ENCODE data around the gene IL17RE.

The IL17RE gene

DNA sequence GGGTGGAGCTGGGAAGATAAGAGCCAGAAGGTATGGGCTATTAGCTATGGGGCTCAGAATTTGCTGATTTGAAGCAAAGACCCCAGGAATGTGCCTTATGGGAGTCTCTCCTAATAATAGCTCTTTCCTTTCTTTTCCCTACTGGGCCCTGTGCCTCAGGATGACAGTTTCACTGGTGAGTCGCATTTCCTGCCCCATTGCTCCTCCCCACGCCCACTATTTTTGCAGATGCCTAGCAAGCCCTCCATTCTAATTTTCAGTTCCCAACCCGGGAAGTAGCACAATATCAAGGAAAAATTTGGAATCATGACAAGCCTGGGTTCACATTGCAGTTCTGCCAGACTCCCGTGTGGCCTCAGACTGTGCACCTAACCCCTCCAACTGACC, 583 bp downstream of the IL17RE start:
- DNase-seq (ENCODE audit: low read depth in 1 of 2, low spot score in 1 of 2), result no peak

- no peak for DNase-seq (ENCODE audit: low read depth in 1 of 2, low spot score in 1 of 2)
Observed at GRCh38 chr3:9903904-9904303, 1.3 kb downstream of the IL17RE start.

GRCh38 chr3:9906480-9906879, 3.8 kb downstream of the IL17RE start:
- DNase-seq (ENCODE audit: low read depth in 1 of 2, low spot score in 1 of 2), result no peak

DNA sequence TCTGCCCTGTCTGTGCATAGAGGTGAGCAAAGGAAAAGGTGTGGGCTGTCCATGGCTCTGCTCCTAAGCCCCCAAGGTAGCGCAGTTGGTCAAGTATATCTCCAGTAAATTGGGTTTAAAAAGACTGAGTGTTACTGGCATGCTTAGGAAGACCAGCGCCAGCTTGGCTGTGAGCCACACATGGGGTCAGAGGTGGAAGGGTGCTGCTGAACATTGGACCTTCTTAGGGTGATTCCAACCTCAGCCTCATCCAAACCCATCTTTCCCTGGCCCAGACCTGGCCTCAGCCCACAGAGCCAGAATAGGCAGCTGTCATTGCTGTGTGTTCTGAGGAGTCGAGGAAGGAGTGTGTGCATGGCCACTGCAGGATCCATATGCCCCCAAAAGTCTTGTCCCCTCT, 5.6 kb downstream of the IL17RE start:
- DNase-seq (ENCODE audit: low read depth in 1 of 2, low spot score in 1 of 2), result no peak

- no peak for DNase-seq (ENCODE audit: low read depth in 1 of 2, low spot score in 1 of 2)
Observed at GRCh38 chr3:9909221-9910013, 6.8 kb downstream of the IL17RE start.

DNA sequence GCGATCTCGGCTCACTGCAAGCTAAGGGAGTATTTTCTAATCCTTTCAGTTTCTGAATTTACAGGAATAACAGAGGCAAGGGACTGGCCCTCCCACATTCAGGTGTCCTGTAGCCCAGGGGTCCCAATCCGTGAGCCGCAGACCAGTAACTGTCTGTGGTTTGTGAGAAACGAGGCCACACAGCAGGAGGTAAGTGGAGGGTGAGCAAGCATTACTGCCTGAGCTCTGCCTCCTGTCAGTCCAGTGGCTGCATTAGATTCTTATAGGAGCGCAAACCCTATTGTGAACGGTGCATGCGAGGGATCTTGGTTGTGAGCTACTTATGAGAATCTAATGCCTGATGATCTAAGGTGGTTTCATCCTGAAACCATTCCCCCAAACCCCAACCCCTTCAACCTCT, 9.2 kb downstream of the IL17RE start:
- DNase-seq (ENCODE audit: low read depth in 1 of 2, low spot score in 1 of 2), result no peak

DNA sequence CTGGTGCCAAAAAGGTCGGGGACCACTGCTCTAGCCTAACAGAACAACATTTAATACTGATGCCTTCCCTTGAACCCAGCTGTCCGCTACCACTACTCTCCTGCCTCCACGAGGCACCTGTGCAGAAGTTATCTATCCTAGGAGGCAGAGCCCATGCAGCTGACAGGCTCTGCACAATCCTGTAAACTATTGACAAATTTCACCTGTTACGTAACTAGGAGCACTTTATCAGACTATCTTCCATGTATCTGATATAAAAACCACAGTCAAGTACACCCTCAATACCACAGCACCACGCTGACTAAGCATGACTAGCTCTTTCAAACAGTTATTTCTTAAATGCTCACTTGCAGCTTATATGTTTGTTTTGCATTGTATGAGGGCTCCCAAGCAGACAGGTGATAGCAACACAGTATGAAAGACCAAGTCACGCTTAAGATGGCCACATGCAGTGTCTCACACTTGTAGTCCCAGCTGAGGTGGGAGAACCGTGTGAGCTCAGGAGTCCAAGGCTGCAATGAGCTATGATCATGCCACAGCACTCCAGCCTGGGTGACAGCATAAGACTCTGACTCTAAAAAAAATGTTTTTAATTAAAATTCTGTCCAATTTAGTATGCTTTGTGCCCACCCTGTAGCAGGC, 9.8 kb downstream of the IL17RE start:
- DNase-seq (ENCODE audit: low read depth in 1 of 2, low spot score in 1 of 2), result no peak

DNA sequence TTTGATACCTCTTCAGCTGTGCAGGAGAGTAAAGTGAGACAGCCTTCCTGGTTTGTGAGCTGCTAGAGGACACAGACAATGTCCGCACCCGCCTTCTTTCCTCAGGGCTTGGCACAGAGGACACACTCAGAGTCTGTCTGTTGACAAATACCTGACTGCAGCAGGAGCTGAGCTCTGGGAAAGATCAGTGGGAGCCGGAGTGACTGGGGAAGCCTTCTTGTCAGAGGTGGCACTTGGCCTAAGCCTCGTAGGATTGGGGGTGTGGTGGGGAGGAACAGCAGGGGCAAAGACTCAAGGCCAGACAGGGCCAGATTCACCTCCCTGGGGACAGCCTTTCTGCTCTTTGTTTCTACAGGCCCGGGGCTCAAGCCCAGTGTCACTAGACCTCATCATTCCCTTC, 11.0 kb downstream of the IL17RE start:
- DNase-seq (ENCODE audit: low read depth in 1 of 2, low spot score in 1 of 2), result no peak

DNA sequence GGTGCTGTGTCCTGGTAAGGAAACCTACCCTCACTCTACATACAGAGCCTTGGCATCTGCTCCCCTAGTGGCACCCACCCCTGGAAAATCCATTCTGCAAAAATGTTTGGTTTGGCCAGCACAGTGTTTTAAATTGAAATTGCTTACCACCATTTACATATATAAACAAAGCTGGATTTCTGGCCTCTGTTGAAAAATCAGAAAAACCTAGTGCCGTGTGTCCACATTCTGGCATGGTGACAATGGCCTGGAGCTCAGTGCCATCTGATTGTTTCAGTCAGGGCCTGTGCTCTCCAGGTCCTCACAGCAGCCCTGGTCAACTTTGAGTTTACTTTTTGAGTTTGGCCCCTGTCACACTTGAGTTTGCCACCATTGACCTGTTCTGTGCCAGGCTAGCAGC, 11.4 kb downstream of the IL17RE start:
- no peak for DNase-seq (ENCODE audit: low read depth in 1 of 2, low spot score in 1 of 2)

- DNase-seq (ENCODE audit: low read depth in 1 of 2, low spot score in 1 of 2), result no peak
Observed at GRCh38 chr3:9914559-9915253, 12.1 kb downstream of the IL17RE start.

DNA sequence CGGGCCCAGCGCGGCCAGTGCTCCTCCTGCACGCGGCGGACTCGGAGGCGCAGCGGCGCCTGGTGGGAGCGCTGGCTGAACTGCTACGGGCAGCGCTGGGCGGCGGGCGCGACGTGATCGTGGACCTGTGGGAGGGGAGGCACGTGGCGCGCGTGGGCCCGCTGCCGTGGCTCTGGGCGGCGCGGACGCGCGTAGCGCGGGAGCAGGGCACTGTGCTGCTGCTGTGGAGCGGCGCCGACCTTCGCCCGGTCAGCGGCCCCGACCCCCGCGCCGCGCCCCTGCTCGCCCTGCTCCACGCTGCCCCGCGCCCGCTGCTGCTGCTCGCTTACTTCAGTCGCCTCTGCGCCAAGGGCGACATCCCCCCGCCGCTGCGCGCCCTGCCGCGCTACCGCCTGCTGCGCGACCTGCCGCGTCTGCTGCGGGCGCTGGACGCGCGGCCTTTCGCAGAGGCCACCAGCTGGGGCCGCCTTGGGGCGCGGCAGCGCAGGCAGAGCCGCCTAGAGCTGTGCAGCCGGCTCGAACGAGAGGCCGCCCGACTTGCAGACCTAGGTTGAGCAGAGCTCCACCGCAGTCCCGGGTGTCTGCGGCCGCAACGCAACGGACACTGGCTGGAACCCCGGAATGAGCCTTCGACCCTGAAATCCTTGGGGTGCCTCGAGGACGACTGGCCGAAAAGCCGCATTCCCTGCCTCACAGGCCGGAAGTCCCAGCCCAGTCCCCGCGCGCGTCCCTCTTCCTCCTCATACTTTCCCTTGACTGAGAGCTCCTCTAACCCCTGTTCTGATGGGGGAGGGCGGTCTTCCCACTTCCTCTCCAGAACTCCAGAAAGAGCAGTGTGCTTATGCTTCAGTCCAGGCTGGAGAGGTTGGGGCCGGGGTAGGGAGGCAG, 12.8 kb downstream of the IL17RE start:
- DNase-seq (ENCODE audit: low read depth in 1 of 2, low spot score in 1 of 2), result peak in 1 of 2 donors; percentile 20

- no peak for DNase-seq (ENCODE audit: low read depth in 1 of 2, low spot score in 1 of 2)
Observed at GRCh38 chr3:9916346-9916733, 13.7 kb downstream of the IL17RE start.

- DNase-seq (ENCODE audit: low read depth in 1 of 2, low spot score in 1 of 2), result no peak
Observed at GRCh38 chr3:9916734-9917680, 14.4 kb downstream of the IL17RE start, which contains the start of gene IL17RC. Gene IL17RC, plus strand, starts transcription at chr3:9917098. Its CDS starts 218 bp downstream, at chr3:9917316.

- no peak for DNase-seq (ENCODE audit: low read depth in 1 of 2, low spot score in 1 of 2)
Observed at GRCh38 chr3:9917820-9918219, 15.2 kb downstream of the IL17RE start.

GRCh38 chr3:9918261-9919038, 15.8 kb downstream of the IL17RE start:
- no peak for DNase-seq (ENCODE audit: low read depth in 1 of 2, low spot score in 1 of 2)

- DNase-seq (ENCODE audit: low read depth in 1 of 2, low spot score in 1 of 2), result no peak
Observed at GRCh38 chr3:9928158-9928557, 25.5 kb downstream of the IL17RE start.

GRCh38 chr3:9930804-9931418, 28.3 kb downstream of the IL17RE start:
- DNase-seq (ENCODE audit: low read depth in 1 of 2, low spot score in 1 of 2), result no peak

DNA sequence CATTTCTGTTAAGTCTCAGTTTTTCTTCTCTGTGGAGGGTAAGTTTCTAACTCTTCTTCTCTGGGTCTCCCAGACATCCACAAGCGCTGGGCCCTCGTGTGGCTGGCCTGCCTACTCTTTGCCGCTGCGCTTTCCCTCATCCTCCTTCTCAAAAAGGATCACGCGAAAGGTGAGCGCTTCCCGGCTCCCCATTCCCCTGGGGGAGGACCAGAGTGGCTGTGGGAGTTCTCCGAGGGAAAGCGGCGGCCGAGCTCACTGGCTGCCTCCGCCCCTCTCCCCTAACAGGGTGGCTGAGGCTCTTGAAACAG, 29.8 kb downstream of the IL17RE start:
- DNase-seq (ENCODE audit: low read depth in 1 of 2, low spot score in 1 of 2), result no peak

All from stimulated activated CD4-positive, alpha-beta T cell treated with anti-CD3 and anti-CD28 coated beads, Interleukin-15, amount 100 ng/mL, for 1 hour (primary cell).